ENCODE measurements around the gene RPS24. TPM values are rescaled to one million over a fixed set of nuclear protein-coding genes. Genes with fewer than 3 reads are reported as not detected.

The RPS24 gene
- total RNA-seq, 1 donor from 2014 or later = 3,291 TPM

DNA sequence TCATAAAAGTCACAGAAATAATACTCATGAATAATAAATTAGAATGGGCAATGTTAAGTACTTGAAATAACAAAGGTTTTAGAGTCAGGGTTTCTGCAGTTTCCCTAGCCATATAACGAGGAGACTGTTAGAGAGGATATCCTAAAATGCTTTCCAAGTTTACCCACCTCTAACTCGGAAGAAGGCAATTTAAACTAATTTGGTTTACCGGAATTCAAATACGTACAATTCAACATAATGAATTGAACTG lies 351 bp upstream of the RPS24 start:
- H3K4me3 ChIP-seq = peak overlapping the region; percentile 68 to 78
- no peaks in the 10 kb centered on the region for H3K9me3 ChIP-seq
- peaks cover 59% of the 10 kb centered on the region for H3K4me1 ChIP-seq
- intact Hi-C loops (cut with DNase I) = no loop called here
- TF ChIP-seq POLR2AphosphoS5 (IDR thresholded peaks at IDR 0.05; ENCODE audit: insufficient read depth in 1 of 2, low read depth in 1 of 2) (no peak), CTCF (IDR thresholded peaks at IDR 0.05) (no peak), POLR2A (IDR thresholded peaks at IDR 0.05) (no peak)
- DNase-seq (ENCODE audit: extremely low spot score in 2 of 2) = no peak
- H3K27ac ChIP-seq = peak overlapping the region; percentile 74
- H3K27me3 ChIP-seq = no peaks in the 10 kb centered on the region
- H3K36me3 ChIP-seq = peaks cover 0 to 33% of the 10 kb centered on the region in 2 donors

DNA sequence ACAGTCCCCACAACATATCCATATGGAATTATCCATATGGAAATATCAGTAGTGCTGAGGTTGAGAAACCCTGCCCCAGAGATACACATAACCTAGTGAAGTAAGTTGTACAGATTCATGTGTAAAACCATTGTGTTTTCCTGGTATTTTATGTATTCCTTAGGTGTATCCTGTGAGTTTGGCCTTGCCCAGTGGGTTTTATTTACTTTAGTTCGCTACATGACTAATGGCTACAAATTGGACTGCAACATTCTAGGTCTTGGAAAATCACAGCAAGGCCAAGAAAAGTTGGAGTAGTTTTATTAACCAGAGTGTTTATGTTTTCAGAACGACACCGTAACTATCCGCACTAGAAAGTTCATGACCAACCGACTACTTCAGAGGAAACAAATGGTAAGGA lies 1.4 kb downstream of the RPS24 start:
- intact Hi-C loops (cut with DNase I) = no loop called here
- peak overlapping the region; percentile 74 for H3K27ac ChIP-seq
- peaks cover 64% of the 10 kb centered on the region for H3K4me1 ChIP-seq
- no peak for TF ChIP-seq POLR2AphosphoS5 (IDR thresholded peaks at IDR 0.05; ENCODE audit: insufficient read depth in 1 of 2, low read depth in 1 of 2)
- TF ChIP-seq CTCF (IDR thresholded peaks at IDR 0.05) = no peak
- TF ChIP-seq POLR2A (IDR thresholded peaks at IDR 0.05) = no peak
- H3K27me3 ChIP-seq = no peaks in the 10 kb centered on the region
- DNase-seq (ENCODE audit: extremely low spot score in 2 of 2) = no peak
- H3K36me3 ChIP-seq = peaks cover 0 to 50% of the 10 kb centered on the region in 2 donors
- H3K4me3 ChIP-seq = peak overlapping the region; percentile 68 to 78
- no peaks in the 10 kb centered on the region for H3K9me3 ChIP-seq

DNA sequence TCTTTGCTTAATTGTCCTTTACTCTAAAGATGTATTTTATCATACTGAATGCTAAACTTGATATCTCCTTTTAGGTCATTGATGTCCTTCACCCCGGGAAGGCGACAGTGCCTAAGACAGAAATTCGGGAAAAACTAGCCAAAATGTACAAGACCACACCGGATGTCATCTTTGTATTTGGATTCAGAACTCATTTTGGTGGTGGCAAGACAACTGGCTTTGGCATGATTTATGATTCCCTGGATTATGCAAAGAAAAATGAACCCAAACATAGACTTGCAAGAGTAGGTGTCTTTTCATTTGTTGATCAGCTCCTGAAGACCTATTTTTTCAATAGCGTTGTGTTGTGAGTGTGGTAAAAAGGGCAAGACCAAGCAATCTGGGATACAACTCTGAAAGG lies 1.8 kb downstream of the RPS24 start:
- H3K4me1 ChIP-seq = peaks cover 63% of the 10 kb centered on the region
- intact Hi-C loops (cut with DNase I) = no loop called here
- TF ChIP-seq CTCF (IDR thresholded peaks at IDR 0.05) (no peak), POLR2AphosphoS5 (IDR thresholded peaks at IDR 0.05; ENCODE audit: insufficient read depth in 1 of 2, low read depth in 1 of 2) (no peak), POLR2A (IDR thresholded peaks at IDR 0.05) (no peak)
- H3K27ac ChIP-seq = peak overlapping the region; percentile 74
- H3K9me3 ChIP-seq = no peaks in the 10 kb centered on the region
- H3K27me3 ChIP-seq = no peaks in the 10 kb centered on the region
- H3K36me3 ChIP-seq = peaks cover 0 to 52% of the 10 kb centered on the region in 2 donors
- DNase-seq (ENCODE audit: extremely low spot score in 2 of 2) = no peak
- H3K4me3 ChIP-seq = no peak overlapping the region

GRCh38 chr10:78035933-78036583 lies 2.4 kb downstream of the RPS24 start:
- TF ChIP-seq CTCF (IDR thresholded peaks at IDR 0.05) (no peak), POLR2A (IDR thresholded peaks at IDR 0.05) (no peak), POLR2AphosphoS5 (IDR thresholded peaks at IDR 0.05; ENCODE audit: insufficient read depth in 1 of 2, low read depth in 1 of 2) (no peak)
- H3K27ac ChIP-seq = peak overlapping the region; percentile 2
- peaks cover 0 to 58% of the 10 kb centered on the region in 2 donors for H3K36me3 ChIP-seq
- no peaks in the 10 kb centered on the region for H3K9me3 ChIP-seq
- DNase-seq (ENCODE audit: extremely low spot score in 2 of 2) = no peak
- intact Hi-C loops (cut with DNase I) = no loop called here
- H3K4me3 ChIP-seq = no peak overlapping the region
- peaks cover 63% of the 10 kb centered on the region for H3K4me1 ChIP-seq
- H3K27me3 ChIP-seq = no peaks in the 10 kb centered on the region

GRCh38 chr10:78038105-78038504 lies 4.4 kb downstream of the RPS24 start:
- intact Hi-C loops (cut with DNase I) = no loop called here
- H3K27me3 ChIP-seq = no peaks in the 10 kb centered on the region
- TF ChIP-seq POLR2AphosphoS5 (IDR thresholded peaks at IDR 0.05; ENCODE audit: insufficient read depth in 1 of 2, low read depth in 1 of 2) (no peak), CTCF (IDR thresholded peaks at IDR 0.05) (no peak), POLR2A (IDR thresholded peaks at IDR 0.05) (no peak)
- no peak overlapping the region for H3K4me3 ChIP-seq
- no peaks in the 10 kb centered on the region for H3K9me3 ChIP-seq
- H3K36me3 ChIP-seq = peaks cover 0 to 72% of the 10 kb centered on the region in 2 donors
- peaks cover 61% of the 10 kb centered on the region for H3K4me1 ChIP-seq
- no peak for DNase-seq (ENCODE audit: extremely low spot score in 2 of 2)
- no peak overlapping the region for H3K27ac ChIP-seq
